GM23338 (cell line): Measurements from ENCODE around the gene GPC5. TPM values are rescaled to one million over a fixed set of nuclear protein-coding genes. Genes with fewer than 3 reads are reported as not detected.
A peak's percentile ranks its signal among the peaks of the same experiment; 100 is the strongest.
"Not testable (repeated sequence)": the region's sequence is repeated elsewhere in the genome, so short reads cannot be mapped to it uniquely, and the experiment has no call there.

Experiments
- ATAC-seq: fragments of 200-7000 bp; cut with Tn5 transposase; 3 replicates; pipeline ENCODE4 v1.9.1; 2020
- DNase-seq: peaks from one replicate; pipeline ENCODE4 v3.0.0-alpha.2; 2015; ENCODE audit warnings: low spot score
- H2AFZ ChIP-seq: fragments of 200-600 bp; sonication (generic); 2 replicates; pipeline ENCODE4 v1.8.0; 2016; ENCODE audit warnings: antibody characterized with exemption, mild to moderate bottlenecking, moderate library complexity
- H3F3A ChIP-seq: fragments of 200-600 bp; sonication (generic); replicated peaks from 2 replicates; pipeline ENCODE4 v1.8.0; 2017; ENCODE audit warnings: antibody characterized with exemption, mixed run types, low read depth
- H3K27ac ChIP-seq: fragments of 200-600 bp; sonication (generic); 2 replicates; pipeline ENCODE4 v1.6.1; 2016; ENCODE audit warnings: low read depth
- H3K27me3 ChIP-seq: fragments of 200-600 bp; sonication (generic); 2 replicates; pipeline ENCODE4 v1.8.0; 2016; ENCODE audit warnings: mild to moderate bottlenecking, mixed run types, moderate library complexity; ENCODE audit not compliant: insufficient read depth
- H3K36me3 ChIP-seq: fragments of 200-600 bp; sonication (generic); 2 replicates; pipeline ENCODE4 v1.8.0; 2016; ENCODE audit warnings: mild to moderate bottlenecking; ENCODE audit not compliant: insufficient read depth
- H3K4me1 ChIP-seq: fragments of 200-600 bp; sonication (generic); 2 replicates; pipeline ENCODE4 v1.8.0; 2016; ENCODE audit warnings: mild to moderate bottlenecking, moderate library complexity; ENCODE audit not compliant: insufficient read depth
- H3K4me2 ChIP-seq: fragments of 200-600 bp; sonication (generic); 2 replicates; pipeline ENCODE4 v1.7.1; 2017; ENCODE audit warnings: mixed run types
- H3K4me3 ChIP-seq: fragments of 200-600 bp; sonication (generic); 2 replicates; pipeline ENCODE4 v1.6.1; 2016; ENCODE audit warnings: mixed run types
- H3K79me2 ChIP-seq: fragments of 200-600 bp; sonication (generic); replicated peaks from 2 replicates; pipeline ENCODE4 v1.8.0; 2017; ENCODE audit warnings: mild to moderate bottlenecking; ENCODE audit not compliant: insufficient read depth
- H3K9me2 ChIP-seq: fragments of 200-600 bp; sonication (generic); 2 replicates; pipeline ENCODE4 v1.8.0; 2017; ENCODE audit not compliant: insufficient read depth
- H4K20me1 ChIP-seq: fragments of 200-600 bp; sonication (generic); replicated peaks from 2 replicates; pipeline ENCODE4 v1.8.0; 2017; ENCODE audit warnings: mild to moderate bottlenecking; ENCODE audit not compliant: insufficient read depth
- H3K27ac Mint-ChIP-seq: 2 replicates; pipeline ENCODE4 v1.8.0; 2020; ENCODE audit warnings: inconsistent platforms, mild to moderate bottlenecking, moderate library complexity, mixed read lengths
- H3K27me3 Mint-ChIP-seq: 3 replicates; pipeline ENCODE4 v1.8.0; 2022; ENCODE audit warnings: low read depth, mild to moderate bottlenecking, moderate library complexity, mixed read lengths, inconsistent platforms; ENCODE audit not compliant: insufficient read depth, poor library complexity
- H3K36me3 Mint-ChIP-seq: 3 replicates; pipeline ENCODE4 v1.8.0; 2021; ENCODE audit warnings: low read depth, mild to moderate bottlenecking, inconsistent platforms, moderate library complexity, mixed read lengths
- H3K4me1 Mint-ChIP-seq: 3 replicates; pipeline ENCODE4 v1.8.0; 2020; ENCODE audit warnings: mild to moderate bottlenecking, inconsistent platforms, mixed read lengths
- H3K4me3 Mint-ChIP-seq: 3 replicates; pipeline ENCODE4 v1.8.0; 2021; ENCODE audit warnings: moderate library complexity, mild to moderate bottlenecking, inconsistent platforms, mixed read lengths
- H3K9me3 Mint-ChIP-seq: 3 replicates; pipeline ENCODE4 v1.8.0; 2020; ENCODE audit warnings: moderate library complexity, mild to moderate bottlenecking, inconsistent platforms, mixed read lengths
- CTCF ChIP-seq, 2 experiments: fragments of 200-600 bp in 1 of 2; sonication (generic) in 1 of 2; conservative IDR thresholded peaks; 2 replicates each; pipeline versions ENCODE4 v1.5.1 to v1.6.1; 2016 to 2017; ENCODE audit warnings: antibody characterized with exemption in 2 of 2, low read depth in 2 of 2, mild to moderate bottlenecking in 2 of 2, moderate library complexity in 1 of 2
- ETS1 ChIP-seq: IDR thresholded peaks from 2 replicates; pipeline ENCODE4 v1.6.1; 2016; ENCODE audit warnings: antibody characterized with exemption
- NANOG ChIP-seq: IDR thresholded peaks from 2 replicates; pipeline ENCODE4 v1.6.1; 2016; ENCODE audit warnings: antibody characterized with exemption, borderline replicate concordance
- POLR2AphosphoS5 ChIP-seq: IDR thresholded peaks from 2 replicates; pipeline ENCODE4 v1.6.1; 2016; ENCODE audit warnings: antibody characterized with exemption, low read depth
- ZNF331 ChIP-seq: fragments of 250-450 bp; sonication (Bioruptor Pico); IDR thresholded peaks from 2 replicates; pipeline ENCODE4 v1.5.0; 2020; ENCODE audit warnings: low read depth, mild to moderate bottlenecking, moderate library complexity
- ZNF462 ChIP-seq: fragments of 250-450 bp; sonication (Bioruptor Pico); IDR thresholded peaks from 2 replicates; pipeline ENCODE4 v1.5.0; 2020; ENCODE audit warnings: mild to moderate bottlenecking, moderate library complexity
- polyA plus RNA-seq: library from polyadenylated mRNA; unstranded; fragments of >200 nt; fragmentation: Nextera tagmentation; extraction: Ambion mirVana; gene quantifications from 2 replicates; pipeline ENCODE4 v1.2.1, GENCODE V29; 2016
- total RNA-seq: library from RNA; depleted of rRNA; stranded (reverse); fragments of >200 nt; shearing (Covaris generic); gene quantifications from 2 replicates; pipeline ENCODE4 v1.2.3, GENCODE V29; 2014

The GPC5 gene
- total and polyA plus RNA-seq, 2 experiments from 2014 or later, result 0.95 to 1.1 TPM

- no peak for TF ChIP-seq ZNF462
Observed at GRCh38 chr13:92694047-92694446, 1295.6 kb downstream of the GPC5 start (continued).

GRCh38 chr13:92695827-92696226, 1297.4 kb downstream of the GPC5 start:
- not testable (repeated sequence) for H3K4me2 ChIP-seq, H2AFZ ChIP-seq, H3K4me3 ChIP-seq, H3K27me3 ChIP-seq, DNase-seq, H3K4me1 ChIP-seq, H3F3A ChIP-seq, H3K79me2 ChIP-seq, H3K27ac Mint-ChIP-seq, H3K4me3 Mint-ChIP-seq, H4K20me1 ChIP-seq, H3K27me3 Mint-ChIP-seq, H3K4me1 Mint-ChIP-seq, H3K36me3 ChIP-seq, H3K27ac ChIP-seq, H3K9me2 ChIP-seq, ATAC-seq
- peaks cover 23% of the 10 kb centered on the region for H3K36me3 Mint-ChIP-seq
- H3K9me3 Mint-ChIP-seq, result peaks cover 45% of the 10 kb centered on the region

DNA sequence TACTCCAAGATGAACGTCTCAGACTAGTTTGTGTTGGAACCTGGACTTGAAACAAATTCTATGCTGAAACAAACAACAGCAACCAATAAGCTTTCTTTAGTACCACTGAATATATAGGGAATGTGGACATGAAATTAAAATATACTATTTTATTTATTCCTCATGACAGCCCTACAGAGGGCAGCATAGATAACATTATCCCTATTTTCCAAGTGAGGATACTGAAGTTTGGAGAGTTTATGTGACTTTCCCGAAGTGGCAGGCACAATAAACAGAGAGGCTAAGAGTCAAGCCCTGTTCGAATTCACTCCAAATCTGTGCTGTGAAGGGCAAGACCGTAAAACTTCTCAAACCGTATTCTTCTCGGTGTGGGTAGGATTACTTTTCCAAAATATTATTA, 1318.3 kb downstream of the GPC5 start:
- H3K27me3 Mint-ChIP-seq, result no peaks in the 10 kb centered on the region
- no peaks in the 10 kb centered on the region for H4K20me1 ChIP-seq
- TF ChIP-seq ETS1, result no peak
- TF ChIP-seq NANOG, result no peak
- TF ChIP-seq ZNF331, result no peak
- peak; percentile 27 to 48; a peak in 3 of 4 replicates for TF ChIP-seq CTCF (conservative IDR thresholded peaks at IDR 0.05; ENCODE audit: low read depth in 2 of 2)
- no peak for TF ChIP-seq POLR2AphosphoS5
- H3K4me2 ChIP-seq, result no peak overlapping the region
- no peaks in the 10 kb centered on the region for H3K27me3 ChIP-seq
- H3K4me3 Mint-ChIP-seq, result no peak overlapping the region
- no peak overlapping the region for H2AFZ ChIP-seq
- no peaks in the 10 kb centered on the region; the same call in 2 of the 3 replicates for H3K36me3 Mint-ChIP-seq
- no peaks in the 10 kb centered on the region for H3K36me3 ChIP-seq
- no peak; the same call in 2 of the 3 replicates for ATAC-seq
- peaks cover 9% of the 10 kb centered on the region; the same call in 1 of the 2 replicates for H3K4me1 ChIP-seq
- H3K27ac ChIP-seq, result no peak overlapping the region
- peaks cover 6% of the 10 kb centered on the region; the same call in 2 of the 3 replicates for H3K4me1 Mint-ChIP-seq
- no peak overlapping the region for H3K27ac Mint-ChIP-seq
- H3F3A ChIP-seq, result no peaks in the 10 kb centered on the region
- H3K79me2 ChIP-seq, result no peaks in the 10 kb centered on the region
- H3K9me2 ChIP-seq, result 0 out of 2 replicates have a peak, but pooled peaks cover 2% of the 10 kb centered on the region
- peak; percentile 30 for DNase-seq
- H3K4me3 ChIP-seq, result no peak overlapping the region
- no peaks in the 10 kb centered on the region for H3K9me3 Mint-ChIP-seq
